Measurements from ENCODE around the gene NMRK2. TPM values are rescaled to one million over a fixed set of nuclear protein-coding genes. Genes with fewer than 3 reads are reported as not detected.
A peak's percentile ranks its signal among the peaks of the same experiment; 100 is the strongest.

NMRK2 gene
- total RNA-seq, 1 experiment from 2014 or later, result not detected

DNA sequence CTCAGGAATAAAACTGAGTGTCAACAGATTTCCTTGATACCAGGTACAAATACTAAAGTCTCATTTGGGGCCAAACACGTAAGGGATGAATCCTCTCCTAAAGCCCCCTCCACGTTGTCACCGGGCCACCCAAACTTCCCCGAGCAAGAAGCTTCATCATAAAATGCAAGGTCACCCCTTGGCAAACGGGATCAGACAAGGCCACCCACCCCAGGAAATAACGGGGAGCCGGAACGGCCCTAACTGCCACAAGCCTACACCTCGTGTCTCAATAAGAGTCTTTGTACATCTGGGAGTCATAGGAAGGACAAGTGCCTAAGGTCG is 51.7 kb downstream of the NMRK2 start:
- peaks cover 54% of the 10 kb centered on the region for H4K20me1 ChIP-seq (ENCODE audit: insufficient read depth, low read depth, low read length)
- peak overlapping the region; percentile 85 for H3K4me2 ChIP-seq (ENCODE audit: low read depth, low read length, poor library complexity, severe bottlenecking)
- peaks cover 42% of the 10 kb centered on the region for H3K4me1 ChIP-seq (ENCODE audit: low read length)
- H3K36me3 ChIP-seq (ENCODE audit: insufficient read depth, low read length), result peaks cover 52% of the 10 kb centered on the region
- H3K27me3 ChIP-seq (ENCODE audit: low read length), result no peaks in the 10 kb centered on the region
- no peaks in the 10 kb centered on the region for H3K9me2 ChIP-seq (replicated peaks; ENCODE audit: insufficient read depth, low read length)
- H2AFZ ChIP-seq (ENCODE audit: low read length), result no peak overlapping the region
- peak overlapping the region; percentile 96 for H3K4me3 ChIP-seq (ENCODE audit: low read length)
- DNase-seq, result no peak
- peak overlapping the region; percentile 92 for H3K27ac ChIP-seq (ENCODE audit: low read length)
- H3K9me3 ChIP-seq (ENCODE audit: low read length), result no peaks in the 10 kb centered on the region
- H3K79me2 ChIP-seq (ENCODE audit: low read length), result peaks cover 42% of the 10 kb centered on the region
- peak overlapping the region; percentile 96 for H3K9ac ChIP-seq (ENCODE audit: low read length)

DNA sequence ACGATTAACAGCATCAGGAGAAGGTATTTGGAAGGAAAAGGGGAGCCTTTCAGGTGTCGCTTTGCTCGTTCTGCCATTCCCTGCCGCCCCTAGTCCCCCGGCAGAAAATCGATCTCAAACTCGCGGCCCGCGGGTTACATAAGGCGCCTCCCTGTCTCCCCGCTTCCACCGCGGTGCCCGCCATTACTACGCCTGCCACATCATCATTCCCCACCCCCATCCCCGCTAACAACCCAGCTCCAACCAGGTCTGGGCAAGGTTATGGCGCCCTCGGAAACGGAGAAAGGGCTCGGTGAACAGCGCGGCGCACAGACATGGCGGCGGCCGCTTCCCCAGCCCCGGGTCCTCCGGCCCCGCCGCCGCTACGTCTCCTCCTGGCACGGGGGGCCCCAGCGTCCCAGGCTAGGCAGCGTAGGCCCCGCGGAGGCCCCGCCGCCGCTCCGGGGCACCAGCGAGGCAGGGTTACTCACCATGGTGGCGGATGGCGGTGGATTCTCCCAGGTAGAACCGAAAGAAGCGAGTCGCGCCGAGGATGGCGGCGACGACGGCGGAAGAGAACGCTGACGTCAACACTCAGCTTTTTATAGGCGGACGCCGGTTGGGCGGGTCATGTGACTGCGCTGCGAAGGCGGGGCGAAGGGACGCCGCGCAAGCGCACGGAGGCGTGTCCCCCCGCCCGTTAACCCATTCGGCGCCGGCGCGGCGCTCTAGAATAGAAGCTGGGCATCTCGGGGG is 52.2 kb downstream of the NMRK2 start, which contains the start of gene EEF2:
Gene EEF2, minus strand, starts transcription at position 556 of the 735 bp plus-strand sequence. Its CDS starts 83 bp downstream, at position 473.
- Histone ChIP-seq H4K20me1 (ENCODE audit: insufficient read depth, low read depth, low read length) (peaks cover 50% of the 10 kb centered on the region), H2AFZ (ENCODE audit: low read length) (peak within 1 kb of the TSS; percentile 69), H3K9ac (ENCODE audit: low read length) (peak within 1 kb of the TSS; percentile 96), H3K36me3 (ENCODE audit: insufficient read depth, low read length) (peaks cover 50% of the 10 kb centered on the region), H3K27ac (ENCODE audit: low read length) (peak within 1 kb of the TSS; percentile 92), H3K9me2 (replicated peaks; ENCODE audit: insufficient read depth, low read length) (no peaks in the 10 kb centered on the region), H3K4me2 (ENCODE audit: low read depth, low read length, poor library complexity, severe bottlenecking) (peak within 1 kb of the TSS; percentile 85), H3K79me2 (ENCODE audit: low read length) (peaks cover 42% of the 10 kb centered on the region), H3K9me3 (ENCODE audit: low read length) (no peaks in the 10 kb centered on the region), H3K27me3 (ENCODE audit: low read length) (no peaks in the 10 kb centered on the region), H3K4me1 (ENCODE audit: low read length) (peaks cover 45% of the 10 kb centered on the region), H3K4me3 (ENCODE audit: low read length) (peak within 1 kb of the TSS; percentile 96)
- peak; percentile 97 for DNase-seq

DNA sequence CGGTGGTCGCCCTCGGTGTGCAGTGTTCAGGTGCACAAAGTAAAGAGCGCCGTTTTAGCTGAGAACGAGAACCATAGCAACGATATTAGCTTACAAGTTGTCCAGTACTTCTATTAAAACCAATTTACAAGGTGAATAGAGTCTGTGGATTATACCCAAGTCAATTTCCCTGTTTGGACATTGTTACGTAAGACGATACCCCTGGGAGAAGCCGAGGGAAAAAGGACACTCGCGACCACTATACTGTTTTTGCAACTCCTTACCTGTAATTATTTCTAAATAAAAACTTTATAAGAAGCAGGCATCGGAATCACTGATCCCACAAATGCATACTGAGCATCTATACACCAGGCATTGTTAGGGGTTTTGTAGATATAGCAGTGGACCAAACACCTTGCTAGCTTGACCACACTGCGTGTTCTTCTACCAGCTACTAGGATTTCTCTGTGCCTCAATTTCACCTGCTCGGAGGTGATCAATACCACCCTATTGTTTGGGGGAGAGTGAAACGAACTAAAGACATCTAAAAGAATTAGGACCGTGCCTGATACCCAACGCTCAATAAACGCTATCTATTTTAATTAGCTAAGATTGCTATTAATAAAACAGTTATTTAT is 52.9 kb downstream of the NMRK2 start:
- Histone ChIP-seq H3K9me3 (ENCODE audit: low read length) (no peaks in the 10 kb centered on the region), H3K36me3 (ENCODE audit: insufficient read depth, low read length) (peaks cover 43% of the 10 kb centered on the region), H4K20me1 (ENCODE audit: insufficient read depth, low read depth, low read length) (peaks cover 44% of the 10 kb centered on the region), H3K4me1 (ENCODE audit: low read length) (peaks cover 45% of the 10 kb centered on the region), H2AFZ (ENCODE audit: low read length) (peak overlapping the region; percentile 69), H3K27ac (ENCODE audit: low read length) (peak overlapping the region; percentile 13; the same call in 1 of the 2 replicates), H3K79me2 (ENCODE audit: low read length) (peaks cover 42% of the 10 kb centered on the region), H3K4me3 (ENCODE audit: low read length) (peak overlapping the region; percentile 96), H3K9ac (ENCODE audit: low read length) (peak overlapping the region; percentile 66), H3K27me3 (ENCODE audit: low read length) (no peaks in the 10 kb centered on the region), H3K9me2 (replicated peaks; ENCODE audit: insufficient read depth, low read length) (no peaks in the 10 kb centered on the region), H3K4me2 (ENCODE audit: low read depth, low read length, poor library complexity, severe bottlenecking) (peak overlapping the region; percentile 85)
- DNase-seq, result no peak

DNA sequence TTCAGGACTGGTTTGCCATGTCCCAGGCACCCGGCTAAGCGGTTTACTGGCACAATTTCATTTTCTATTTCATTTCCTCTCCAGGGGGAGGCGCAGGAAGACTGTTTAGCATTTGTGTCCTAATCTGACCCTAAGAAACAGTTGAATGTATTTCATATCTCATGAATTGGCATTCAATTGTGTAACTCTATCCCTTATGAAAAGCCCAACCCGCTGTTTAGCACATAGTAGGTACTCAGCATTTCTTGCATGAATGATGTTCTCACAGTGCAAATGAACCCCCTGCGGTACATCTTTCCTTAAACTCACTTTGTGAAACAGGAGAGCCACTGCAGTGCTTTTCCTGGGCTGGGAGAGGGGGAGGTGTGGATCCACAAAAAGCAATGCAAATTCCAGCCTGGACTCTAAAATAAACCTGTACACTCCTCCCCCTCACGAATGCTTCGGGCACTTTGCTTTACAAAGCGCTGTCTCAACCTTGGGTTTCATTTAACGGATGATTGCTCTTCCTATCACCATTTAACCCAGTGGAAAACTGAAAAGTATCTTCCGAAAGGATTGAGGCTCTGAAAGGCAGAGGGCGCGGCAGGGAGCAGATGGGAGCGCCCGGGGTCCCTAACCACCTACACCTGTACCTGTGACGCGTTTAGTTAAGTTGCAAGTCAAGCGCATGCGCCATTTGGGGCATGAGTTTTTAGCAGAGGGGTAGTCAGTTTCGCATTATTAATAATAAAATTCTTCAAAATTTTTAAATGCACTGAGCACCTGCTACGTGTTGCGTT is 53.6 kb downstream of the NMRK2 start:
- DNase-seq, result peak; percentile 91
- H3K9me2 ChIP-seq (replicated peaks; ENCODE audit: insufficient read depth, low read length), result no peaks in the 10 kb centered on the region
- H3K9ac ChIP-seq (ENCODE audit: low read length), result peak overlapping the region; percentile 66
- no peaks in the 10 kb centered on the region for H3K27me3 ChIP-seq (ENCODE audit: low read length)
- H3K4me2 ChIP-seq (ENCODE audit: low read depth, low read length, poor library complexity, severe bottlenecking), result peak overlapping the region; percentile 85
- peaks cover 37% of the 10 kb centered on the region for H3K79me2 ChIP-seq (ENCODE audit: low read length)
- H3K27ac ChIP-seq (ENCODE audit: low read length), result peak overlapping the region; percentile 9; the same call in 1 of the 2 replicates
- peak overlapping the region; percentile 86 for H2AFZ ChIP-seq (ENCODE audit: low read length)
- H3K9me3 ChIP-seq (ENCODE audit: low read length), result no peaks in the 10 kb centered on the region
- H3K4me3 ChIP-seq (ENCODE audit: low read length), result peak overlapping the region; percentile 96
- peaks cover 36% of the 10 kb centered on the region for H3K36me3 ChIP-seq (ENCODE audit: insufficient read depth, low read length)
- peaks cover 36% of the 10 kb centered on the region for H4K20me1 ChIP-seq (ENCODE audit: insufficient read depth, low read depth, low read length)
- H3K4me1 ChIP-seq (ENCODE audit: low read length), result peaks cover 45% of the 10 kb centered on the region

DNA sequence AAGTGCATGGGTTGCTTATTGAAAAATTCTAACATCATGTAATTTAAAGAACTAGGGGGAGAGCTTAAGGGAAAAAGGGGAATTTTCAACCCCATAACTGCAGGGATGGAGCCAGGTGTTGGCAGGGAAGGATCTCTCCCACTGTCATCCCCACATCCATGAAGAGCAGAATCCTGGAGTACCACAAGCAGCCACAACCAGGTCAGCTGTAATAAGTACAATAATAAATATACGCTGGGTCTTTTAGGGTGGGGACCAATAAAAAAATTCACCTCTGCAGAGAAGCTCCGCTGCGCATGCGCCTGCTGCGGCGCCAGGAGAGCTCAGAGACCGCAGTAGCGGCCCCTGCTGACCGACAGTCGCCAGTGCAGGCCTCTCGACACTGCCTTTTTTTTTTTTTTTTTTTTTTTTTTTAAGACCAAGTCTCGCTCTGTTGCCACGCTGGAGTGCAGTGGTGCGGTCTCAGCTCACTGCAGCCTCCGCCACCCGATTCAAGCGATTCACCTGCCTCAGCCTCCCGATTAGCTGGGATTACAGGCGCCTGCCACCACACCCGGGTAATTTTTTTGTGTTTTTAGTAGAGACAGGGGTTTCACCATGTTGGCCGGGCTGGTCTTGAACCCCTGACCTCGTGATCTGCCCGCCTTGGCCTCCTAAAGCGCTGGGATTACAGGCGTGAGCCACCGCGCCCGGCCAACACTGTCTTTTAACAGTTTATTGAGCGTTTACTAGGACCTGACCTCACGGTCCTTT is 54.9 kb downstream of the NMRK2 start:
- H3K27me3 ChIP-seq (ENCODE audit: low read length), result no peaks in the 10 kb centered on the region
- peaks cover 45% of the 10 kb centered on the region for H3K4me1 ChIP-seq (ENCODE audit: low read length)
- H3K9me2 ChIP-seq (replicated peaks; ENCODE audit: insufficient read depth, low read length), result no peaks in the 10 kb centered on the region
- peak overlapping the region; percentile 44; the same call in 1 of the 2 replicates for H2AFZ ChIP-seq (ENCODE audit: low read length)
- H3K36me3 ChIP-seq (ENCODE audit: insufficient read depth, low read length), result peaks cover 22% of the 10 kb centered on the region
- H4K20me1 ChIP-seq (ENCODE audit: insufficient read depth, low read depth, low read length), result peaks cover 23% of the 10 kb centered on the region
- peaks cover 25% of the 10 kb centered on the region for H3K79me2 ChIP-seq (ENCODE audit: low read length)
- H3K27ac ChIP-seq (ENCODE audit: low read length), result no peak overlapping the region
- no peaks in the 10 kb centered on the region for H3K9me3 ChIP-seq (ENCODE audit: low read length)
- H3K9ac ChIP-seq (ENCODE audit: low read length), result peak overlapping the region; percentile 57
- H3K4me2 ChIP-seq (ENCODE audit: low read depth, low read length, poor library complexity, severe bottlenecking), result peak overlapping the region; percentile 85
- H3K4me3 ChIP-seq (ENCODE audit: low read length), result peak overlapping the region; percentile 96; the same call in 1 of the 2 replicates
- DNase-seq, result peak; percentile 96

DNA sequence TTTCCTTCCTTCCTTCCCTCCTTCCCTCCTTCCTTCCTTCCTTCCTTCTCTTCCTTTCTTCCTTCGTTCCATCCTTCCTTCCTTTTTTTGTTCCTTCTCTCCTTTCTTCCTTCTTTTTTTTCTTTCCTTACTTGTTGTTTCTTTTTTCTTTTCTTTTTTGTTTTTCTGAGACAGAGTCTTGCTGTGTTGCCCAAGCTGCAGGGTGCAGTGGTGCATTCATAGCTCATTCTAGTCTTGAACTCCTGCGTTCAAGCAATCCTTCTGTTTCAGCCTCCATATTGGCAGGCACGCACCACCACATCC is 57.9 kb downstream of the NMRK2 start:
- Histone ChIP-seq H3K9ac (ENCODE audit: low read length) (no peak overlapping the region), H3K79me2 (ENCODE audit: low read length) (no peaks in the 10 kb centered on the region), H3K4me2 (ENCODE audit: low read depth, low read length, poor library complexity, severe bottlenecking) (no peak overlapping the region)

More for the DNA sequence above, 57.9 kb downstream of the NMRK2 start:
- Histone ChIP-seq H3K36me3 (ENCODE audit: insufficient read depth, low read length) (no peaks in the 10 kb centered on the region), H3K27me3 (ENCODE audit: low read length) (no peaks in the 10 kb centered on the region), H4K20me1 (ENCODE audit: insufficient read depth, low read depth, low read length) (no peaks in the 10 kb centered on the region), H3K9me2 (replicated peaks; ENCODE audit: insufficient read depth, low read length) (no peaks in the 10 kb centered on the region), H3K4me1 (ENCODE audit: low read length) (peaks cover 33% of the 10 kb centered on the region), H3K9me3 (ENCODE audit: low read length) (no peaks in the 10 kb centered on the region), H3K27ac (ENCODE audit: low read length) (no peak overlapping the region), H2AFZ (ENCODE audit: low read length) (peak overlapping the region; percentile 88), H3K4me3 (ENCODE audit: low read length) (no peak overlapping the region)
- peak; percentile 40 for DNase-seq

All from Karpas-422 (cell line).